GM21737 (cell line): ENCODE measurements around the gene C2orf80.
A peak's percentile ranks its signal among the peaks of the same experiment; 100 is the strongest.
"Not testable (repeated sequence)": the region's sequence is repeated elsewhere in the genome, so short reads cannot be mapped to it uniquely, and the experiment has no call there.

ENCODE experiments used
- ATAC-seq: cut with Tn5 transposase; IDR thresholded peaks from one replicate; pipeline ENCODE4 v1.9.1; 2021; ENCODE audit warnings: mild to moderate bottlenecking, moderate library complexity; ENCODE audit not compliant: unreplicated experiment

C2orf80 gene

DNA sequence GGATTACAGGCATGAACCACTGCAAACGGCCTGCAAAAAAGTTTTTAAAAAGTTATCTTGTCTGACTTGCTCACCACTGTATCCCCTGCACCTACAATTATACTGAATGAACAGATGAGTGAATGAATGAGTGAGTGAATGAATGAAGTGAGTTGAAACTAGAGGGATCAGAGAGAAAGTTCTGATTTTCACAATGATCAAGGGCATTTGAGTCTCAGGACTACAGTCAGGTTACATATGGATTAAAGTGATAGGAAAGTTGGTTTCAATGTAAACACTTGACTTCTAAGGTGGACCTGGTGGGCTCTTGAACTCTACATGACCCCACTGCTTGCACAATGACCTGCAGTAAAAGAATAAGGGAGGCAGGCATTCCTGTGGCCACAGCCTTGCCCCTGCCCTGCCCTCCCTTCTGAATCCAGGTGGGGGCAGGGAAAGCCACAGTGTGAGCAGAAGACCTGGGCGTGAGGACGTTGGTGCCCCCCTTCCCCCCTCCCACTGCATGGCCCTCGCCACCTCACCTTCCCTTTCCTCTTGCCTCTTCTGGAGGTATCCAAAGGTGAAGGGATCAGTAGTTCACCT lies 10.7 kb downstream of the C2orf80 start:
- no peak for ATAC-seq

DNA sequence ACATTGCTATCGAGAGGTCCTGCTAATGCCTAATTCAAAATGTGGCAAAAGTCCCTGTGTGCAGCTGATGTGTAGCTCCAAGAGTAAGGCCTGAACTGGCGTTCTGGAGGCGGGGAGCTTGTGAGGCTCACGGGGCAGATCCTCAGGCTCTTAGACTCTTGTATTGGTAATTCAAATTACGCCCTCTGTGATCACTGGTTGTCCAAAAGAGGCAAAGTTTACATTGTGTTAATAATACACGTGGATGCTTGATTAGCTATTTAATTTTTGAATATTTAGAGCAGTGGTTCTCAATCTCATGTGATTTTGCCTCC lies 14.0 kb downstream of the C2orf80 start:
- ATAC-seq = no peak

DNA sequence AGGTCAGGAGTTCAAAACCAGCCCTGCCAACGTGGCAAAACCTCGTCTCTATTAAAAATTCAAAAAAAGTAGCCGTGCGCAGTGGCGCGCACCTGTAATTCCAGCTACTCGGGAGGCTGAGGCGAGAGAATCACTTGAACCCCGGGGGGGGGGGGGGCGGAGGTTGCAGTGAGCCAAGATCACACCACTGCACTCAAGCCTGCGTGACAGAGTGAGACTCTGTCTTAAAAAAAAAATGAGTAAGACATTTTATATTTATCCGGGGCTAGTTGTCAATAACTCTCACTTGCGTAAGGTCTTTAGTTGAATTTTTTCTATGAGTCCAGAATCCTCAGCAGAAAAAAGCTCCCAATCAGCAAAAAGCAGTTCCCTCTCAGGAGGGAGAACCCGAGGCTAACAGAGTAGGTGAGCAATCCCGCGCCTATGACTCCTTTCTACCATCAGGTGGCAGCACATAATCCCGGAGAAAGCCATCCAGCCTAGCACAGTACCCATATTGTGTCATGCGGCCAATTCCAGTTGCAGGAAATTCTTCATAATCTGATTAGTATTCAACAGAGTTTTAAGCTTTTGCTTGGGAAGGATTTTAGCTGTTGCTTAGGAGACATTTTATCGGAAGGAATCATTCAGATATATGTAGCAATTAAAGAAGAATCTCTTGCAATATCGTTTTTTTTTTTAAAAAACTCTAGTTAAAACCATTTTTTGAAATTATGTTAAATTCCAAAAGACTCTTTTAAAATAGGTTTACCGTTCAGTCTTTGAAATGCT lies 14.6 kb downstream of the C2orf80 start:
- ATAC-seq = peak; percentile 99

DNA sequence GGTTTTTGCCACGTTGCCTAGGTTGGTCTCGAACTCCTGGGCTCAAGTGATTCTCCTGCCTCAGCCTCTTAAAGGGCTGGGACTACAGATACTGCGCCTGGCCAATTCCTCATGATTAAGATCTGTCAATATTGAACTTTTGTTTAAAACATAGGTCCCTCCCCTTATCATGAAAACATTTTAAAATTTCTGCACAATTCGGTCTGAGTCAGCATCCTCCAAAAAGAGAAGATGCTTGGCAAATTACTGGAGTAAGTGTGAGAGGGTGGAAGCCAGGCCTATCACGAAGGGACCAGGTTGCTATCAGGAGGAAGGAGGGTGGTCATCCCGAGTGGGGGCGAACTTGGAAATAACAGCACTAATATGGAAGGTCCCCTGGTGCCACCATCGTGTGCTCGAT lies 15.7 kb downstream of the C2orf80 start:
- no peak for ATAC-seq

DNA sequence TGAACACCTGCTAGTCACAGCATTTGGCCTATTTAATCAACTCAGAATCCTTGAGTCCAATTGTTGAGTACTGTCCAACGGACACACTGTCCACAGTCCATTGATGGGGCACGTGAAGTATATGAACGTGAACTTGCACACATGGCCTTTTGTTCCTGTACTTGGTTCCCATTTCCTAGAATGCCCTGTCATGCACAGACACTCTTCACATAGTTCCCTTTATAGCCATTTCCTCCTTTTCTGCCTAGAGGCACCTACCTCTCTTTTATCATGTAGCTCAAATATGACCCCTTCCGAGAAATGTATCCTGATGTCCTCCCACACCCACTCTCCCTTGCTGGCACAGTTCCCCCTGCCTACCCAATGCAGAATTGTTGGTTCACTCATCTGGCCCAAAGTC lies 17.7 kb downstream of the C2orf80 start:
- ATAC-seq = no peak

DNA sequence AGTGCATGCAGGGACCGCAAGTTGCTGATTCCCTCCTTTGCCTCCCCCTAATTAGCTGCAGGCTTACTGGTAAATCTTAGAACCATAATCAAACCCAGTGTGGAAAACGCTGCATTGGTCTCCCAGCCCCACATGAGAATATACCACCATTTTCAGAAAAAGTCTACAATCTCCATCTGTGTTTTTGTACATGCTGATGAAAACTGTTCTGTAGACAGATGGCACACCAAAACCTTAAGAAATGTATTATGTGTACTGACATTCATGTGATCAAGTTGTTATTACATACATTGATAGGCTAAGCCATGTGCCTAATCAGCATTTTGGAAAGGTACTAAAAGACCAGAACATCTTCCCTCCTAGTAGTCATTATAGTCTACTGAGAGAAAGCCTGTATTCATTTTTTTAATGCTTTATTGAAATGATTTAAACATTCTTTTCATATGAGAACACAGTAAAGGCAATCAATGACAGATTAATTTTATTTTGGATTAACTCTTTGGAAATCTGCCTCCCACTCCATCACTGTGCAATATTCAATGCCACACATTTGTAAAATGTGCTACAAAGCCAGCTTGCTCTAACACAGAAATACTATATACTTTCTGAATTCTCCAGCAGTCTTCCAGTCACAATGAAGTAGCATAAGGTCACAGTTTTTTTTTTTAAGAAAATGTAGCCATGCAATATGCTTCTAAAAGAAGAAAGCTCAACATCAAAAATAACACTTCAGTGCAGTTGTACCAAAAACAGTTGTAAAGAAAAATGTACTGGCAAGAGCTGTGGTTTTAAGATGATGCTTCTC lies 24.7 kb downstream of the C2orf80 start:
- ATAC-seq = no peak

DNA sequence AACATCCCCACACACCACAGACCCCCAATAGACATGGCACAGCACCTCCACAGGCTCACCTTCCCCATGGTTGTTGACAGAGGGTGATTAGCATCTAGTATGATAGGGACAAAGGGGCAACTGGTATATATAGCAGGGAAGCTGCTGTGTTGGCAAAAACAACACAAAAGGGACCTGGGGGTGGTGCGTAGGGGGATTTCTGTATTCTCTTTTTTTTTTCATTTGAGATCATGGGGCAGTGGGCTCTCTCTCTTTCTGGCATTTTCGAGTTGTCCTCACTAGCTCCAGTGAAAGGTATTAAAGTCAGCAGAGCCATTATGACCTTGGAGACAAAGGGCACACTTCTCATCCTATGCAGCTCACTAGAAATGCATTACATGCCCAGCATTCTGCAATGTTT lies 26.3 kb downstream of the C2orf80 start, which contains the start of gene CRYGA:
Gene CRYGA (minus strand): TSS at position 101 of the 400 bp plus-strand sequence. CDS start 33 bp downstream, at position 68.
- no peak for ATAC-seq

DNA sequence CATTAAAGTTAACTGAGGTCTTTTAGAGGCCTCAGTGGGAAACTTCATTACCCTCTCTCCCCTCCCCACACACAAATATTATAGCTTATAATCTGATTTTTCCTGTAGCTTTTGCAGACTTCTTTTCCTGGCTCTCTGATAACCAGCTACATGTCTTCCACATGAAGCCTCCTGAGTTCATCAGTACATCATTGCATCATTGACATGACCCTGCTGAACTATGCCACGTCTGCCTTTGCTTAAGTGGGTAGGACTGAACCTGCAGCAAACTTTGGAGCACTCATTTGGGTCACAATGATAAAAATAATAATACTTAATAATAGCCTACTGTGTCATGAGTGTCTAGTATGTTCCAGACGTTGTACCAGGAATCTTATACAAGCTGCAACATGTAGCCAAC lies 33.4 kb downstream of the C2orf80 start:
- no peak for ATAC-seq

DNA sequence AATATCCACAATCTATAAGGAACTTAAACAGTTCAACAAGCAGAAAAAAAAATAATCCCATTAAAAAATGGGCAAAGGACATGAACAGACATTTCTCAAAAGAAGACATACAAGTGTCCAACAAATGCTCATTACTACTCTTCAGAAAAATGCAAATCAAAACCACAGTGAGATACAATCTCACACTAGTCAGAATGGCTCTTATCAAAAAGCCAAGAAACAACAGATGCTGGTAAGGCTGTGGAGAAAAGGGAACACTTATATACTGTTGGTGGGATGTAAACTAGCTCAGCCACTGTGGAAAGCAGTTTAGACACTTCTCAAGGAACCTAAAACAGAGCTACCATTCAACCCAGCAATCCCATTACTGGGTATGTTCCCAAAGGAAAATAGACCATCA lies 36.7 kb downstream of the C2orf80 start:
- ATAC-seq = no peak

DNA sequence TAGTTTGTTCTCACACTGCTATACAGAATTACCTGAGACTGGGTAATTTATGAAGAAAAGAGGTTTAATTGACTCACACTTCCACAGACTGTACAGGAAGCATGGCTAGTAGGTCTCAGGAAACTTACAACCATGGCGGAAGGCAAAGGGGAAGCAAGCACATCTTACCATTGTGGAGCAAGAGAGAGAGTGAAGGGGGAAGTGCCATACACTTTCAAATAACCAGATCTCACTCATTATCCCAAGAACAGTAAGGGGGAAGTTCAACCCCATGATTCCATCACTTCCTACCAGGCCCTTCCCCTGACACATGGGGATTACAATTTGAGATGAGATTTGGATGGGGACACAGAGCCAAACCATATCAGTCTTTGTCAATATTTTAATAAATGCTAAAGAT lies 38.9 kb downstream of the C2orf80 start:
- no peak for ATAC-seq

DNA sequence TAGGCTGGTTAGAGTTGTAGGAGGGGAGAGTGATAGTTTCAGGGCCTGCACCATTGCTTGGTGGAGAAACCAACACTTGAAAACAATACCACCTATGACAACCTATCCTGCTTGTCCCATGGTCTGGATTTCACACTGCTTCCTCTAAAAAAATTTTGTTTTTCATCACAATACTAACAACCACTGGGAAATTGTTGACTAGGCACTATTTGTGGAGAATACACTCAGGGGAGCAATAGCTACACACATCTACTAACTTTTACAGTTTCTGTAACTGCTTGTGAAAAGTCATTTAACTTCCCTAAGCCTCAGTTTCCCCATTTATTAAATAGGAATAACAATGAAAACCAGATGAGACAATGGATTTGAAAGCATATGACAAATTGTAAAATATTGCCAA lies 39.7 kb downstream of the C2orf80 start:
- ATAC-seq = no peak

DNA sequence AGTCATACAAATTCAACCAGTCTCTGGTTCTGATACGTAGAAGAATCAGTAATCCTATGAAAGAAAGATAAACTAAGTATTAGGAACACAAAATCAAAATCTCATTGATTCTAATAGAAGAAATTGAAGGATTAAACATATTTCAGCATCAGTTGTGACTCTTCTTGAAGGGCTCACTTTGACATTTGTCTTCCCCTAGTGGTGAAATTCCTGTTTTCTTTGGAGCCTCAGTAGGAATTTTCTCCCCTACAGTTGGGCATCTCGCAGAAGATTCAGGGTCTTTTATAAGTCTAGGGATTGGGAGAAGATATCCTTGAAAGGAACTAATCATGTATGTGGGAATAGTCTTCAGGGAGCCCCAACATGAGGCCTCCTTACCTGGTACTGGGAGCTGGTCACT lies 41.0 kb downstream of the C2orf80 start:
- no peak for ATAC-seq

DNA sequence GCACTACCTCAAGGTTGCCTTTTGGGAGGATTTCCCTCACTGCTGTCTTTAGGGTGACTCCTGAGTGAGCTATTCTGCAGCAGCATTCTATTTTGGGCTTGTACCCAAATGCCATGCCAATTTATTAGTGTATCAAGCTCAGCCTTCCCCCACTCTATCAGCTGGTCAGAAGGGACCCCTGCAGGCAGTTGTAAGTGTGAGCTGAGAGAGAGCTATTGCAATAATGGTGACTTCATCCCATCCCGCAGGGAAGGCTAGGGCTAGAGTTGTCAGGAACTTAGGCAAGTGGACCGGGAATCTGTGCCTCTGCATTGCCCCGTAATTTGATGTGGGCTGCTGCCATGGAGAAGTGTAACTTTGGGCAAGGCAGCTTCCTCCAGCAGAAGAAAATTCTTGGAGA lies 42.1 kb downstream of the C2orf80 start:
- no peak for ATAC-seq

DNA sequence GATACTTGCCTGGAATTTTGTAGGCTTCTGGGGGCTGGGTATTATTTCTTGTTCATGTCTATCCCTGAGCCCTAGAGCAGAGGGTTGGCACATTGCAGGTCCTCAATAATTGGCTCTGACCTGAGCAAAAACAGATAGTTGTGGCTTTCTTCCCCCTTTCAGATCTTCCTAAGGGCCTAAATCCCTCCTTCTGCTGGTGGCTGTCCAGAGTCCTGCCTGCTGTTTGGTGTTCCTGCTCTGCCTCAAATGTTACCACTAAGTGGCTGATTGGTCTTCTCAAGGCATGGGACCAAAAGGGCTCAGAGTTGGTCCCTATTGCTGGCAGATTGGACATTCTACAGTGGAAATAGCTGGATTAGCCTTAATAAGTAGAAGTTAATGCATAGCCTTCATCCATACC lies 42.8 kb downstream of the C2orf80 start:
- no peak for ATAC-seq

DNA sequence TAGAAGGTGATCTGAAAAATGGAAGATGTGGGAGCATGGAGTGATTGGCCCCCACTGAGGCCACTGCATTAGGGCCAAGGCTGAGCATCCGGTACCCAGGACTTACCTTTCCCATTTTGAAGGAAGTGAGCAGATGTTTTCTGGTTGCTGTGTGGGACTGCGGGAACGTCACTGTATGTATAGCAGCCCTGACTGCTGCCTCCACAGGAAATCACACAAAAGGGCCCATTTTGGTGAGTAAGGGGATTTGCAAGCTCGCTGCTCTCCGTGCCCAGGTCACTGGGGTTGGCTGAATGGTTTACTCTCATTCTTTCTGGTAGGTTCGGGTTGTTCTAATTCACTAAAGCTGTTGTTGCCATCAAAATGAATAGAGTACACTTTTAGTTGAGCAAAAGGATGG lies 43.8 kb downstream of the C2orf80 start, which contains the start of gene CRYGB:
Gene CRYGB (minus strand): TSS at position 153 of the 400 bp plus-strand sequence. CDS start 38 bp downstream, at position 115.
- ATAC-seq = no peak

DNA sequence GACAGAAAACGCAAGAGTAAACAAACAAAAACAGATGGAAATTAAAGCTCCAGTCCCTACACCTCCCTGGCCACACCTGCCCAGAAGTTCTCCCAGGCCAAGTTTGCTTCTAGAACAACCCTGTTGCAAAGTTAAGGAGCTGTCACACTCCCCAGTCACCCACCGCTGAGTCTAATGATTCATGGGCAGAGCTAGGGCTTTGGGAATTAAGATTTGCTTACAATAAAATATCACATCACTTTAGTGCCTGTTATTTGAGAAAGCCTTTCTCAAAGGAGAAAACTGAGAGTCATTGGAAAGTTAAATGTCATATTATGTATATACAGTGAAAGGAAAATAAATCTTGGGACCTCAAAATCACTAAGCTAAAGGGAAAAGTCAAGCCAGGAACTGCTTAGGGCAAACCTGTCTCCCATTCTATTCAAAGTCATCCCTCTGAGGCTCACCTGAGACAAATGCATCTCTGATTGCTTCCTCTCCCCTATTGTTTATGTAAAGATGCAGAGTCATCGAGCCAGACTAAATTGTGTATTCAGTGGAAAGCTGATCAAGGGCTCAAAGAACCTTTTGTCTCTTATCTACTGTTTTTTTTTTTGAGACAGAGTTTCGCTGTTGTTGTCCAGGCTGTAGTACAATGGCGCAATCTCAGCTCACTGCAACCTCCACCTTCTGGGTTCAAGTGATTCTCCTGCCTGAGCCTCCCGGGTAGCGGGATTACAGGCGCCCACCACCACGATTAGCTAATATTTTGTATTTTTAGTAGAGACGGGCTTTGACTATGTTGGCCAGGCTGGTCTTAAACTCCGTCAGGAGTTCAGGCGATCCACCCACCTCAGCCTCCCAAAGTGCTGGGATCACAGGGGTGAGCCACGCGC lies 46.7 kb downstream of the C2orf80 start:
- ATAC-seq = no peak

DNA sequence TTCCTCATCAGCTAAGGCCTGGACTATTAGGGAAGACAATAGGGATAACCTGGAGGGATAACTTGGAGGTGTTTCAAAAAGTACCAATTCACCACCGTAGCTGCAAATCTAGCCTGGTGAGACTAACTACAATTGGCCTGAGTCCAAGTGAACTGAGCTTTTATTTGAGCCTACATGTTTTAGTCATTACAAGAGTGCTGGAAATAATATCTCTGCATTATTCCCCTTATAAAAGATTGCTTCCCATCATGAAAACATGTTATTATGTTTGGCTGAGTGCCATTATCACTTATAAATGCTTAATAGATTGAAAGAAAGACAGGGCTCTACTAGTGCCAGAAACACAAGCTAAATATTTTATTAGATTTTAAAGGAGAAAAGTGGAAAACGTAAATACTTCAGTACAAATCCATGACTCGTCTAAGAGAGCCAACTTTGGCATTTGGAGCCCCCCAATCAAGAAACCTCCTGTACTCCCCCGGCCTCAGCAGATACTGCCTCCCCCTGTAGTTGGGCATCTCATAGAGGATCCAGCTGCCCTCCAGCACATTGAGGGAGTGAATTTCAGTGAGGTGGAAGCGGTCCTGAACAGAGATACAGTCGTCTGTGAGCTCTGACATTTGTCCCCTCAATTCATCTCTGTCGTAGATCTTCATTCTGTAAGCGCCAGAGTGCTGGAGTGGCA lies 47.4 kb downstream of the C2orf80 start:
- no peak for ATAC-seq

DNA sequence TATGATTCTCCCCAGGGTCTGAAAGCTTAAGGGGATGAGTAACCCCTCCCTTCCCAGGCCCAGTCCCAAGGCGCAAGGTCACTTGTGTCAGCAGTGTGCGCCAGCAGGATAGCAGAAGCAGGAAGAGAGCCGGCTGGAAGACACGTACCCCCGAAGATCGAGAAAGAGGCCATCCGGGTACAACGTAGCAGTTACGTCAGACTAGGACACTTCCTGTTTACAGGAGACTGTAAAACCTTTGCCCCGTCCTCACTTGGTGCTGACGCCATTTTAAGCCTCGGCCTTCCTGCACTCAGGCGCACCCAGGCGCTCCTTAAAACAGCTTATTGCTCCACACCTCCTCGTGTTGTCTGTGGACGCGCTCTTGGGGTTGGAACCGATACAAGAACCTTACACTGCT lies 50.4 kb downstream of the C2orf80 start:
- no peak for ATAC-seq

DNA sequence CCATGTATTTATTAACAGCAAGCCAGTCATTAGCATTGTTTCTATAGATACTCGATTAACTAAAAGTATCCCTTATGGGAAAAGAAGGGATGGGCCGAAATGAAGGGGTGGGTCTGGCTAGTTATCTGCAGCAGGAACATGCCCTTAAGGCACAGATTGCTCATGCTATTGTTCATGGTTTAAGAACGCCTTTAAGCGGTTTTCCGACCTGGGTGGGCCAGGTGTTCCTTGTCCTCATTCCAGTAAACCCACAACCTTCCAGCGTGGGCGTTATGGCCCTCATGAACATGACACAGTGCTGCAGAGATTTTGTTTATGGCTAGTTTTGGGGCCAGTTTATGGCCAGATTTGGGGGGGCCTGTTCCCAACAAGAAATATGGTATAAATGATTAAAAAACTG lies 51.5 kb downstream of the C2orf80 start:
- ATAC-seq = not testable (repeated sequence)

DNA sequence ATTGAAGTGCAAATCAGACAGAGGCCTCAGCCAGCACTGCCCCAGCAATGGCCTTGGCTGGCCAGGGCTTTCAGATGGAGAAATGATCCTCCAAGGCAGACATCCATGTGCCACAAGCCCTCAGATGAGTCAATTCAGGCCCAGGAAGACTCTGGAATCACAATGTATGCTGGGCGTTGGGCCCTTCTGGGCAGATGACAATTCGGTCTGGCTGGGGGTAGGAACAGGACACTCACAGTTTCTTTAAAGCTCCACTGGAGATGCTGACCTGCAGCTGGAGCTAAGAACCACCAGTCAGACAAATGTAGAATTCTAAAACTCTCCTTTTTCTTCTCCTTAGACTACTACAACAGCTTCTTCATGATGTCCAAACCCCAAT lies 53.1 kb downstream of the C2orf80 start:
- ATAC-seq = no peak
